Measurements from ENCODE around the gene EEF1AKMT2.

- no peak for TF ChIP-seq SRF (IDR thresholded peaks at IDR 0.05; ENCODE audit: low read depth, low read length)
- TF ChIP-seq SMAD3 (CRISPR knock-in tag; IDR thresholded peaks at IDR 0.05), result no peak
- TF ChIP-seq MLX (CRISPR knock-in tag; IDR thresholded peaks at IDR 0.05), result no peak
- no peak for TF ChIP-seq SMARCC2 (IDR thresholded peaks at IDR 0.05)
- no peak for TF ChIP-seq ZNF883 (CRISPR knock-in tag; IDR thresholded peaks at IDR 0.05; ENCODE audit: not compliant biosample characterization)
- TF ChIP-seq KLF11 (CRISPR knock-in tag; IDR thresholded peaks at IDR 0.05), result no peak
- TF ChIP-seq NR2F1 (CRISPR knock-in tag; IDR thresholded peaks at IDR 0.05), result no peak
Observed at GRCh38 chr10:124763267-124763666, 28.4 kb downstream of the EEF1AKMT2 start.
